HepG2 (cell line): ENCODE data around the gene CCN6. TPM values are rescaled to one million over a fixed set of nuclear protein-coding genes. Genes with fewer than 3 reads are reported as not detected.

Experiments
- GTF2F1 ChIP-seq: fragments of 150-350 bp; IDR thresholded peaks from 2 replicates; pipeline ENCODE4 v1.6.1; 2014; ENCODE audit warnings: low read length
- PCBP1 ChIP-seq: fragments of 200-400 bp; formaldehyde crosslinking; IDR thresholded peaks from 2 replicates; pipeline ENCODE4 v1.6.1; 2017; ENCODE audit warnings: mild to moderate bottlenecking, low read depth, low read length, borderline replicate concordance
- PHF21A ChIP-seq: sonication (generic); formaldehyde crosslinking; IDR thresholded peaks from 2 replicates; pipeline ENCODE4 v1.5.0; 2020; ENCODE audit warnings: mild to moderate bottlenecking, missing genetic modification reagents
- RFXAP ChIP-seq: sonication (generic); formaldehyde crosslinking; IDR thresholded peaks from 2 replicates; pipeline ENCODE4 v1.4.0; 2020; ENCODE audit warnings: missing genetic modification reagents, borderline replicate concordance
- TFE3 ChIP-seq: IDR thresholded peaks from 2 replicates; pipeline ENCODE4 v1.6.1; 2016
- TSC22D2 ChIP-seq: sonication (generic); formaldehyde crosslinking; IDR thresholded peaks from 2 replicates; pipeline ENCODE4 v1.5.1; 2020; ENCODE audit warnings: missing genetic modification reagents, mild to moderate bottlenecking, borderline replicate concordance
- ZBTB1 ChIP-seq: sonication (generic); formaldehyde crosslinking; IDR thresholded peaks from 2 replicates; pipeline ENCODE4 v1.4.0; 2020; ENCODE audit warnings: missing genetic modification reagents, borderline replicate concordance
- ZBTB25 ChIP-seq: IDR thresholded peaks from 2 replicates; pipeline ENCODE4 v1.6.1; 2018; ENCODE audit warnings: missing genetic modification reagents
- ZBTB26 ChIP-seq: IDR thresholded peaks from 2 replicates; pipeline ENCODE4 v1.6.1; 2016; ENCODE audit warnings: missing compliant biosample characterization, missing genetic modification reagents, borderline replicate concordance
- ZBTB46 ChIP-seq: sonication (generic); formaldehyde crosslinking; IDR thresholded peaks from 2 replicates; pipeline ENCODE4 v1.4.0; 2020; ENCODE audit warnings: mild to moderate bottlenecking, missing genetic modification reagents, borderline replicate concordance
- ZNF17 ChIP-seq: sonication (generic); formaldehyde crosslinking; IDR thresholded peaks from 2 replicates; pipeline ENCODE4 v1.5.0; 2020; ENCODE audit warnings: mild to moderate bottlenecking, missing genetic modification reagents
- ZNF20 ChIP-seq: sonication (generic); formaldehyde crosslinking; IDR thresholded peaks from 2 replicates; pipeline ENCODE4 v1.4.0; 2020; ENCODE audit warnings: mild to moderate bottlenecking, moderate library complexity, missing genetic modification reagents
- ZNF367 ChIP-seq: sonication (generic); formaldehyde crosslinking; IDR thresholded peaks from 2 replicates; pipeline ENCODE4 v1.4.0; 2020; ENCODE audit warnings: missing genetic modification reagents, borderline replicate concordance
- ZNF44 ChIP-seq: sonication (generic); formaldehyde crosslinking; IDR thresholded peaks from 2 replicates; pipeline ENCODE4 v1.5.1; 2020; ENCODE audit warnings: mild to moderate bottlenecking, missing genetic modification reagents
- ZNF446 ChIP-seq: sonication (generic); formaldehyde crosslinking; IDR thresholded peaks from 2 replicates; pipeline ENCODE4 v1.5.0; 2020; ENCODE audit warnings: mild to moderate bottlenecking, missing genetic modification reagents
- ZNF567 ChIP-seq: sonication (generic); formaldehyde crosslinking; IDR thresholded peaks from 2 replicates; pipeline ENCODE4 v1.8.1; 2023; ENCODE audit warnings: mild to moderate bottlenecking, missing genetic modification reagents, borderline replicate concordance
- ZNF678 ChIP-seq: sonication (generic); formaldehyde crosslinking; IDR thresholded peaks from 2 replicates; pipeline ENCODE4 v1.4.0; 2020; ENCODE audit warnings: mild to moderate bottlenecking, missing genetic modification reagents
- ZNF746 ChIP-seq: sonication (generic); formaldehyde crosslinking; IDR thresholded peaks from 2 replicates; pipeline ENCODE4 v1.8.0; 2022; ENCODE audit warnings: mild to moderate bottlenecking, missing genetic modification reagents
- ZNF768 ChIP-seq: sonication (generic); formaldehyde crosslinking; IDR thresholded peaks from 2 replicates; pipeline ENCODE4 v1.4.0; 2020; ENCODE audit warnings: missing genetic modification reagents
- polyA plus RNA-seq, 8 experiments: library from polyadenylated mRNA; depleted of rRNA in 3 of 8; stranded (reverse) in 7 of 8; unstranded in 1 of 8; fragments of >200 nt; fragmentation: Illumina TruSeq in 4 of 8; extraction: Trizol in 4 of 8; gene quantifications; 2 replicates each; pipeline versions ENCODE4 v1.2.1 to v1.2.3, GENCODE V29; 2011 to 2016; ENCODE audit warnings: low read depth in 4 of 8, missing spikeins in 1 of 8, mixed read lengths in 1 of 8; ENCODE audit not compliant: insufficient read depth in 1 of 8
- total RNA-seq, 5 experiments: library from RNA; depleted of rRNA; stranded (reverse); fragments of >200 nt; fragmentation: Illumina TruSeq; extraction: Trizol; gene quantifications; 2 replicates each; pipeline ENCODE4 v1.2.3, GENCODE V29; 2016; ENCODE audit warnings: low read depth in 1 of 5

The CCN6 gene
- total and polyA plus RNA-seq, 2 of the 13 experiments (the other 11 are each of a cell fraction or from before 2014, with no cell fraction given): not detected

- TF ChIP-seq ZNF44 (CRISPR knock-in tag) (peak; percentile 91), ZNF768 (peak; percentile 79; the same call in 1 of the 2 replicates), ZBTB1 (no peak), ZNF367 (CRISPR knock-in tag) (no peak), ZNF20 (CRISPR knock-in tag) (no peak), GTF2F1 (no peak), ZNF567 (CRISPR knock-in tag) (no peak), ZBTB25 (CRISPR knock-in tag) (no peak; the same call in 1 of the 2 replicates), TFE3 (CRISPR knock-in tag) (peak; percentile 50; the same call in 1 of the 2 replicates), PHF21A (CRISPR knock-in tag) (peak; percentile 64; the same call in 1 of the 2 replicates), PCBP1 (no peak), TSC22D2 (CRISPR knock-in tag) (peak; percentile 86; the same call in 1 of the 2 replicates), ZNF746 (CRISPR knock-in tag) (no peak), ZNF17 (CRISPR knock-in tag) (no peak), ZNF678 (no peak), ZBTB26 (CRISPR knock-in tag) (0 out of 2 replicates have a peak, but pooled peaks have one; percentile 48), ZBTB46 (CRISPR knock-in tag) (no peak), RFXAP (CRISPR knock-in tag) (peak; percentile 57; the same call in 1 of the 2 replicates), ZNF446 (no peak)
Measured at GRCh38 chr6:112087136-112087911, 33.4 kb downstream of the CCN6 start, which contains the start of the genes FAM229B and TUBE1 (continued).
